ENCODE results near the gene DGKI.

Gene DGKI

GRCh38 chr7:137778511-137778910, 68.3 kb downstream of the DGKI start:
- DNase-seq = no peak

- DNase-seq = no peak
Observed at GRCh38 chr7:137774793-137775201, 72.0 kb downstream of the DGKI start.

- DNase-seq = no peak
Observed at GRCh38 chr7:137772748-137773147, 74.0 kb downstream of the DGKI start.

DNA sequence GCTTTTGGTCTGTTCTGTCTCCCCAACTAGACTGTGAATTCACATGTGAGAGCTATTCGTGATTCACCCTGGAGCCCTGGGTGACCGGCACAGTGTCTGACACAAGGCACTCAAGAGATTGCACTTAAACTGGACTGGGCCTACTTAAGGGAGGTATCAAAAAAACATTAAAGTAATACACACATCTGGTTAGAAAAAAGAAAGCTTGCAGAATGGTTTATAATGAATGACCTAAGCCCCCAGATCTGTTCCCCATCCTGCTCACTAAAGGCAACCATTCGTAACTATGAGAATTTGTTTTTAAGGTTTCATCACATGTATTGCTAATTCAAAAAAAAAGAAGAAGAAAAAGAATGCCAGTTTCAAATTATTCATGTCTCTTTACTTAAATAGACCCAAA, 74.5 kb downstream of the DGKI start:
- no peak for DNase-seq

DNA sequence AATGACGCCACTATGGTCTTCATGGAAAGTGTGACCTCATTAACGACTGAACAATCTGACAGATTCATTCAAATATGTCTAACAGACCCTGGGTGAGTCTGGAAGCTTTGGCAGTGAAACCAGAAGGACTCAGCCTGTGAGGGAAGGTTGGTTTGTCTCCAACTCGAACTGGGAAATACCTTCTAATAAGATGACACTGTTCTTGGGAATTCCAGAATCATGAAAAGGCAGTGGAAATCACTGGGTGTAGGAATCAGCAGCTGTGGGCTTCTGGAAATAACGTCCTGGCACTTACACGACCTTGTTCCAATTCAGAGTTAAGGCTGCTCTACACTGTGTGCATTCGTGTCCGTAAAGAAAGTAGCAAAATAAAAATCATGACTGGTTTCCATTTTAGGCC, 75.1 kb downstream of the DGKI start:
- DNase-seq = no peak

DNA sequence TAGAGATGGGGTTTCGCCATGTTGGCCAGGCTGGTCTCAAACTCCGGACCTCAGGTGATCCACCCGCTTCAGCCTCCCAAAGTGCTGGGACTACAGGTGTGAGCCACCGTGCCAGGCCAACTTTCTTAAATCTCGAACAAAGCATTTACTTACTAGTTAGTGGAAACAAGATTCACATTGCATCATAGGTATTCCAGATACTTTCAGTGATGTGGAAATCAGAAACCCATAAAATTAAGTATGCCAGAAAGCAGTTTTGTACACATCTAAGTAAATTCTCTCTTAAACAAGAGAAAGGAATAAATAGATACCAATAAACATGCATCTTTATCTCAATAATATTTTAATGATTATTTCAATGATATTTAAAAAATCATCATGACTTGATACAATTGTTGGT, 75.5 kb downstream of the DGKI start:
- no peak for DNase-seq

DNA sequence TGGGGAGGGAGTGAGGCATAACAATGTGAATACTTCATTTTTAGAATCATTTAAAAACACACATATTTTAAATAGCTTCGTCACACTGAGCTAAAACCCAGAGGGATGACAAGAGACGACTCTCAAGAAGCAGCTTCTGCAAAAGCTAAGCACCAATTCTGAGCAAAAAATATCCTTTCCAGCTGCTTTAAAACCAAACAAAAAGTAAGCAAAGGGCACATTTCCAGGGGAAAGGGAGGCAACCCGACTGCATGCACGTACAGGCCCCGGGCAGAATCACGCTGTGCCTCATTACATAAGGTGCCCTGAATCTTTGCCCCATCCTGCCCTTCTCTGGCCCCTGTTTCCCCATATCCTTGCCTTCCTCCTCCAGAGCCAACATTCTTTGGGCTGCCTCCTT, 78.4 kb downstream of the DGKI start:
- DNase-seq = no peak

DNA sequence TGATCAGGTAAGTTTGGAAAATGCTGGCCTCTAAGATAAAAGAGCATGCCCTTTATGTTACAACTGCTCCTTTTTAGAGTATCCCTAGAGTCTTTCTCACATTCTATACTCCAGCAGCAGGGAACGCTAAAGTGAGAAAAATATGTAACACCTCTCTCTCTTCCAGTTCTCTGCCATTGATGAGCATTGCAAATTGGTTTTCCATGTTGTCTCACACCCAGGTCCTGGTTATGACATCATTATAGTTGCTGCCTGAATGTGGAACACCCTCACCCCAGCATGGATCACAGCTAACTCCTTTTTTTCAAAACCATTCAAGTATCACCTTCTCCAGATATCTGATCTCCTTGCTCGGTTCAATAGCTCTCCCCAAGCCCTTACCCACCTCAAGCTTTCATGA, 84.4 kb downstream of the DGKI start:
- no peak for DNase-seq

DNA sequence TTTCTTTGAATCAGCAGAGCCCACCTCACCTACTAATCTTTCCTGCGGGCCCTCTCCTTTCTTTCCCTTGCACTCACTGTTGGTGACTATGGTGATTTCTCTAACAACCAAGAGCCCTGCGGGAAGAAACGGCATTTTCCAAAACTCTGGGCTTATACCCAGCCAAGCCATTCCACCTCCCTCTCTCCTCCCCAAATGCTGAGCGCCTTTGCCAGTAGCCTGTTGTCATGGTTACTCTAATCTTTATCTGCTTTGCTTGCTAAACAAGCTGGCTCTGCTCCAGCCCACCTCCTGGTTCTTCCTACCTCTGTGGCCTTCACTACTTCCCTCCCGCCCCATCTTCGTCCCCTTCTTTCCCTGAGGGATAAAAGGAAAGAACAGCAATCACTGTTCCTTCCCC, 86.7 kb downstream of the DGKI start:
- no peak for DNase-seq

GRCh38 chr7:137757146-137757925, 89.4 kb downstream of the DGKI start:
- DNase-seq = no peak

- no peak for DNase-seq
Observed at GRCh38 chr7:137755846-137756651, 90.7 kb downstream of the DGKI start.

DNA sequence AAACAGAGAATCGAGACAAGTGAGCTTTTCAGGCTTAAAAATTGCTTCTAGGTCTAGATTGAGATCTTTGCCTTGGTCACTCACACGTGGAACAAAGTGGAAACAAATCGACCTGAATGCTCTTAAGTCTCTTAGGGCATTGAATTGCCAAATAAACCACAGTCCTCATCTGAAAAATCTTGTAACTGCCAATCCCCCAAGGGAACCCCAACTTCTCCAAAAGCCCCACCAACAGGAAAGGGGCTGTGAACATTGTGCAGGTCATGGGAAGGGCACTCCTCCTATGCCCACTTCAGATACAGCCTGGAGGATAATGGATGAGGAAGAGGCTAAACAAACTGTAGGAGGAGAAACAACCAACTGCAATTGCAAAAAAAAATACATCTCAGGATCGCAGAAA, 91.3 kb downstream of the DGKI start:
- no peak for DNase-seq

GRCh38 chr7:137753948-137754851, 92.6 kb downstream of the DGKI start:
- DNase-seq = no peak

- no peak for DNase-seq
Observed at GRCh38 chr7:137753575-137753947, 93.2 kb downstream of the DGKI start.

- DNase-seq = no peak
Observed at GRCh38 chr7:137753067-137753466, 93.7 kb downstream of the DGKI start.

GRCh38 chr7:137751361-137752009, 95.3 kb downstream of the DGKI start:
- DNase-seq = no peak

- DNase-seq = no peak
Observed at GRCh38 chr7:137747359-137748031, 99.3 kb downstream of the DGKI start.

GRCh38 chr7:137743021-137743420, 103.8 kb downstream of the DGKI start:
- DNase-seq = no peak

- no peak for DNase-seq
Observed at GRCh38 chr7:137742051-137742450, 104.7 kb downstream of the DGKI start.

- no peak for DNase-seq
Observed at GRCh38 chr7:137741443-137741842, 105.3 kb downstream of the DGKI start.

GRCh38 chr7:137734221-137734620, 112.6 kb downstream of the DGKI start:
- no peak for DNase-seq

- DNase-seq = no peak
Observed at GRCh38 chr7:137732168-137732567, 114.6 kb downstream of the DGKI start.
